ENCODE measurements around the gene DDB1. TPM values are rescaled to one million over a fixed set of nuclear protein-coding genes. Genes with fewer than 3 reads are reported as not detected.

DDB1 gene
- total RNA-seq, 1 experiment from 2014 or later: 297 TPM

- H3K27me3 ChIP-seq (ENCODE audit: insufficient read depth, low read length): peaks cover 3% of the 10 kb centered on the region; the same call in 1 of the 2 replicates
- no peaks in the 10 kb centered on the region for H3K79me2 ChIP-seq (ENCODE audit: insufficient read depth, low read length)
- DNase-seq: peak; percentile 54
- H3K18ac ChIP-seq (ENCODE audit: insufficient read length, low read depth, low read length): no peak overlapping the region
- H2BK120ac ChIP-seq (ENCODE audit: low read depth, low read length, poor library complexity, severe bottlenecking): no peak overlapping the region
- Mint-ChIP-seq H3K9me3 (no peaks in the 10 kb centered on the region; a peak in 1 of 5 replicates), H3K36me3 (ENCODE audit: insufficient read depth in 1 of 3, low read depth in 3 of 3) (peaks cover 0 to 24% (median 1%) of the 10 kb centered on the region in 3 experiments; a peak in 5 of 7 replicates), H3K27me3 (ENCODE audit: low read depth) (peaks cover 17% of the 10 kb centered on the region), H3K4me1 (peaks cover 11 to 17% of the 10 kb centered on the region in 2 experiments), H3K4me3 (no peak overlapping the region), H3K27ac (no peak overlapping the region)
- H3K4me1 ChIP-seq (ENCODE audit: insufficient read depth, low read length): no peaks in the 10 kb centered on the region
- H2BK20ac ChIP-seq (ENCODE audit: low read depth, low read length, poor library complexity, severe bottlenecking): no peak overlapping the region
- no peak overlapping the region for H4K5ac ChIP-seq (ENCODE audit: insufficient read length, low read depth, low read length)
- H4K91ac ChIP-seq (ENCODE audit: insufficient read length, low read depth, low read length): no peak overlapping the region
- H3K14ac ChIP-seq (ENCODE audit: insufficient read depth, low read length): no peak overlapping the region
- H3T11ph ChIP-seq (ENCODE audit: low read length): no peak overlapping the region
- no peak overlapping the region for H3K4ac ChIP-seq (ENCODE audit: low read depth, low read length)
- no peak overlapping the region for H3K23ac ChIP-seq (ENCODE audit: insufficient read length, low read depth, low read length)
- no peak overlapping the region for H2BK5ac ChIP-seq (ENCODE audit: insufficient read length, low read length)
- H3K79me1 ChIP-seq (ENCODE audit: insufficient read depth, low read depth, low read length, poor library complexity, severe bottlenecking): no peaks in the 10 kb centered on the region
- H2BK12ac ChIP-seq (ENCODE audit: insufficient read length, low read depth, low read length): no peak overlapping the region
- WGBS (ENCODE audit: extremely low coverage, insufficient read length, low lambda C conversion rate): no CpG with 5 or more reads among the region's 12 CpGs
- no peak overlapping the region for H3K9ac ChIP-seq (ENCODE audit: extremely low read depth, insufficient read length, low read length)
- H3K27ac ChIP-seq (ENCODE audit: insufficient read length, low read depth, low read length): no peak overlapping the region
- no peaks in the 10 kb centered on the region for H3K9me3 ChIP-seq (ENCODE audit: control insufficient read depth, low read depth, low read length)
- H3K56ac ChIP-seq (ENCODE audit: insufficient read length, low read depth, low read length): no peak overlapping the region
- H2AK5ac ChIP-seq (ENCODE audit: insufficient read length, low read length): no peak overlapping the region
- no peak overlapping the region for H3K4me2 ChIP-seq (ENCODE audit: insufficient read depth, insufficient read length, low read length)
- no peak overlapping the region for H2AFZ ChIP-seq (ENCODE audit: low read length)
- no peak overlapping the region for H2BK15ac ChIP-seq (ENCODE audit: low read depth, low read length)
- no peaks in the 10 kb centered on the region for H4K20me1 ChIP-seq (ENCODE audit: control insufficient read depth, insufficient read depth, insufficient read length)
- H3K23me2 ChIP-seq (ENCODE audit: insufficient read length, low read depth, low read length, poor library complexity, severe bottlenecking): peaks cover 14% of the 10 kb centered on the region
- H4K8ac ChIP-seq (replicated peaks; ENCODE audit: insufficient read length, low read depth, low read length): no peak overlapping the region
- TF ChIP-seq, protein P1, sequence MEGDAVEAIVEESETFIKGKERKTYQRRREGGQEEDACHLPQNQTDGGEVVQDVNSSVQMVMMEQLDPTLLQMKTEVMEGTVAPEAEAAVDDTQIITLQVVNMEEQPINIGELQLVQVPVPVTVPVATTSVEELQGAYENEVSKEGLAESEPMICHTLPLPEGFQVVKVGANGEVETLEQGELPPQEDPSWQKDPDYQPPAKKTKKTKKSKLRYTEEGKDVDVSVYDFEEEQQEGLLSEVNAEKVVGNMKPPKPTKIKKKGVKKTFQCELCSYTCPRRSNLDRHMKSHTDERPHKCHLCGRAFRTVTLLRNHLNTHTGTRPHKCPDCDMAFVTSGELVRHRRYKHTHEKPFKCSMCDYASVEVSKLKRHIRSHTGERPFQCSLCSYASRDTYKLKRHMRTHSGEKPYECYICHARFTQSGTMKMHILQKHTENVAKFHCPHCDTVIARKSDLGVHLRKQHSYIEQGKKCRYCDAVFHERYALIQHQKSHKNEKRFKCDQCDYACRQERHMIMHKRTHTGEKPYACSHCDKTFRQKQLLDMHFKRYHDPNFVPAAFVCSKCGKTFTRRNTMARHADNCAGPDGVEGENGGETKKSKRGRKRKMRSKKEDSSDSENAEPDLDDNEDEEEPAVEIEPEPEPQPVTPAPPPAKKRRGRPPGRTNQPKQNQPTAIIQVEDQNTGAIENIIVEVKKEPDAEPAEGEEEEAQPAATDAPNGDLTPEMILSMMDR (conservative IDR thresholded peaks at IDR 0.05): peak; percentile 62
Observed at GRCh38 chr11:61290905-61291690, 41.8 kb downstream of the DDB1 start.
